Measurements from ENCODE around the gene GBP1. TPM values are rescaled to one million over a fixed set of nuclear protein-coding genes. Genes with fewer than 3 reads are reported as not detected.

Gene GBP1
- total RNA-seq, 1 donor from 2014 or later = 10.4 TPM

GRCh38 chr1:89044970-89045721 lies 19.9 kb downstream of the GBP1 start:
- DNase-seq (ENCODE audit: low read depth) = no peak
- TF ChIP-seq CTCF (conservative IDR thresholded peaks at IDR 0.05; ENCODE audit: low read depth, low read length) = no peak

GRCh38 chr1:89043940-89044339 lies 21.1 kb downstream of the GBP1 start:
- no peak for DNase-seq (ENCODE audit: low read depth)
- no peak overlapping the region for H3K4me3 ChIP-seq (ENCODE audit: low read depth, low read length)
- TF ChIP-seq CTCF (conservative IDR thresholded peaks at IDR 0.05; ENCODE audit: low read depth, low read length) = no peak

More at GRCh38 chr1:89044970-89045721, 19.9 kb downstream of the GBP1 start:
- H3K4me3 ChIP-seq (ENCODE audit: low read depth, low read length) = no peak overlapping the region

- no peak for DNase-seq (ENCODE audit: low read depth)
- TF ChIP-seq CTCF (conservative IDR thresholded peaks at IDR 0.05; ENCODE audit: low read depth, low read length) = no peak
- no peak overlapping the region for H3K4me3 ChIP-seq (ENCODE audit: low read depth, low read length)
These were observed 22.5 kb downstream of the GBP1 start for GRCh38 chr1:89042491-89042890.

- H3K4me3 ChIP-seq (ENCODE audit: low read depth, low read length) = no peak overlapping the region
- no peak for TF ChIP-seq CTCF (conservative IDR thresholded peaks at IDR 0.05; ENCODE audit: low read depth, low read length)
- no peak for DNase-seq (ENCODE audit: low read depth)
These were observed 23.3 kb downstream of the GBP1 start for GRCh38 chr1:89041721-89042120.

- H3K4me3 ChIP-seq (ENCODE audit: low read depth, low read length) = no peak overlapping the region
- no peak for TF ChIP-seq CTCF (conservative IDR thresholded peaks at IDR 0.05; ENCODE audit: low read depth, low read length)
- no peak for DNase-seq (ENCODE audit: low read depth)
These were observed 23.8 kb downstream of the GBP1 start for GRCh38 chr1:89041119-89041641.

GRCh38 chr1:89040315-89040626 lies 24.7 kb downstream of the GBP1 start:
- H3K4me3 ChIP-seq (ENCODE audit: low read depth, low read length) = no peak overlapping the region
- DNase-seq (ENCODE audit: low read depth) = no peak
- TF ChIP-seq CTCF (conservative IDR thresholded peaks at IDR 0.05; ENCODE audit: low read depth, low read length) = no peak

GRCh38 chr1:89037186-89037585 lies 27.8 kb downstream of the GBP1 start:
- no peak for DNase-seq (ENCODE audit: low read depth)
- TF ChIP-seq CTCF (conservative IDR thresholded peaks at IDR 0.05; ENCODE audit: low read depth, low read length) = no peak
- H3K4me3 ChIP-seq (ENCODE audit: low read depth, low read length) = no peak overlapping the region

All from epithelial cell of proximal tubule (primary cell).